H1 (cell line): ENCODE measurements around the gene DPYD. TPM values are rescaled to one million over a fixed set of nuclear protein-coding genes. Genes with fewer than 3 reads are reported as not detected.

Experiments
- ASH2L ChIP-seq: fragments of 200-600, 300-600 bp; sonication (generic); IDR thresholded peaks from one replicate; pipeline ENCODE4 v1.7.1; 2017; ENCODE audit warnings: low read length
- CBX8 ChIP-seq: fragments of 300-800, 300-1000 bp; sonication (generic); IDR thresholded peaks from 2 replicates; pipeline ENCODE4 v1.7.1; 2016; ENCODE audit warnings: low read depth, low read length, borderline replicate concordance
- CHD1 ChIP-seq: IDR thresholded peaks from 2 replicates; pipeline ENCODE4 v1.6.1; 2012; ENCODE audit warnings: low read depth, low read length, improper control_type of control experiment
- HDAC2 ChIP-seq, 2 experiments: fragments of 300-600 bp in 1 of 2; sonication (generic) in 1 of 2; IDR thresholded peaks; 2 replicates each; pipeline ENCODE4 v1.6.1; 2011 to 2012; ENCODE audit warnings: low read depth in 2 of 2, low read length in 2 of 2, mild to moderate bottlenecking in 2 of 2, moderate library complexity in 2 of 2, borderline replicate concordance in 1 of 2, inconsistent platforms in 1 of 2
- polyA plus RNA-seq, 7 experiments: library from polyadenylated mRNA; depleted of rRNA in 3 of 7; stranded (reverse) in 5 of 7; unstranded in 2 of 7; fragments of >200 nt in 5 of 7; fragments of 200-250 nt in 2 of 7; gene quantifications; 1 replicate in 5 of 7; 2 replicates in 1 of 7; 4 replicates in 1 of 7; pipeline versions ENCODE4 v1.2.1 to v1.2.3, GENCODE V29; 2011 to 2013; ENCODE audit warnings: missing spikeins in 2 of 7, mixed read lengths in 2 of 7
- total RNA-seq: library from RNA; stranded (reverse); fragmentation: NEBNext Ultra II Directional; extraction: Animal tissue kit (Norgen Biotek cat#: 25700); gene quantifications from 2 replicates; pipeline ENCODE4 v1.2.1, GENCODE V29; 2021

The DPYD gene
- total and polyA plus RNA-seq, 2 of the 8 experiments (the other 6 are each of a cell fraction or from before 2014, with no cell fraction given) = 0.29 to 0.73 TPM

GRCh38 chr1:97610748-97611147, 310.1 kb downstream of the DPYD start (continued):
- TF ChIP-seq HDAC2 (IDR thresholded peaks at IDR 0.05; ENCODE audit: borderline replicate concordance in 1 of 2, low read depth in 2 of 2, low read length in 2 of 2) (no peak), CBX8 (no peak), CHD1 (no peak), ASH2L (no peak)
